ENCODE data around the gene ITGA8.

DNA sequence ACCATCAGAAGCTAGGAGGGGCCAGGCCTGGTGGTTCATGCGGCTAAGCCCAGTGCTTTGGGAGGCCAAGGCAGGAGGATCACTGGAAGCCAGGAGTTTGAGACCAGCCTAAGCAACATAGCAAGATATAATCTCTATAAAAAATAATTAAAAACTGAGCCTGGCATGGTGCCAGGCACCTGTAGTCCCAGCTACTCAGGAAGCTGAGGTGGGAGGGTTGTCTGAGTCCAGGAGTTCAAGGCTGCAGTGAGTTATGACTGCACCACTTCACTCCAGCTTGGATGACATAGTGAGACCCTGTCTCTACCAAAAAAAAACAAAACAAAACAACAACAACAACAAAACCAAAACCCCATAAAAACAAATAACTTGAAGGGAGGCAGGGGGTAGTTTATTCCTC lies 175.7 kb downstream of the ITGA8 start:
- no peak for TF ChIP-seq EZH2 (IDR thresholded peaks at IDR 0.05; ENCODE audit: borderline replicate concordance, low read depth, low read length, poor library complexity, severe bottlenecking)
- TF ChIP-seq, protein P1, sequence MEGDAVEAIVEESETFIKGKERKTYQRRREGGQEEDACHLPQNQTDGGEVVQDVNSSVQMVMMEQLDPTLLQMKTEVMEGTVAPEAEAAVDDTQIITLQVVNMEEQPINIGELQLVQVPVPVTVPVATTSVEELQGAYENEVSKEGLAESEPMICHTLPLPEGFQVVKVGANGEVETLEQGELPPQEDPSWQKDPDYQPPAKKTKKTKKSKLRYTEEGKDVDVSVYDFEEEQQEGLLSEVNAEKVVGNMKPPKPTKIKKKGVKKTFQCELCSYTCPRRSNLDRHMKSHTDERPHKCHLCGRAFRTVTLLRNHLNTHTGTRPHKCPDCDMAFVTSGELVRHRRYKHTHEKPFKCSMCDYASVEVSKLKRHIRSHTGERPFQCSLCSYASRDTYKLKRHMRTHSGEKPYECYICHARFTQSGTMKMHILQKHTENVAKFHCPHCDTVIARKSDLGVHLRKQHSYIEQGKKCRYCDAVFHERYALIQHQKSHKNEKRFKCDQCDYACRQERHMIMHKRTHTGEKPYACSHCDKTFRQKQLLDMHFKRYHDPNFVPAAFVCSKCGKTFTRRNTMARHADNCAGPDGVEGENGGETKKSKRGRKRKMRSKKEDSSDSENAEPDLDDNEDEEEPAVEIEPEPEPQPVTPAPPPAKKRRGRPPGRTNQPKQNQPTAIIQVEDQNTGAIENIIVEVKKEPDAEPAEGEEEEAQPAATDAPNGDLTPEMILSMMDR (conservative IDR thresholded peaks at IDR 0.05; ENCODE audit: low read depth, low read length) = no peak
